ENCODE data around the gene ACSS3.

DNA sequence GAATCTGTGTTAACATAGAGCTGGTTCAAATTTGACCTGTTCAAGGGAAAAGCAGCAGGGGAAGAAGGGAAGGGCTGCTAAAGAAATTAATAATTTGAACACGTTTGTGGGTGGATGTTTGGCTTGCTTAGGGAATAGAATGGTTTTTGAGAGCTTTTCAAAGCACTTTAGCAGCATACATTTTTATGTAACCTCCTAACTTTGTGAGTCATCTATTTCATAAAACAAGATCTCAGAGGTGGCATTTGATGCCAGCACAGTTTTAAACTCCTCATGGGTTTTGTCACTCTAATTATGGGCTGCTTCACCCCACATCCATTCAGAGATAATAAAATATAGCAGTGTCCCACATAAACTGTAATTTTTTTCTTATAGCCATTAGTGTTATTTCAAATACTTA is 143.8 kb downstream of the ACSS3 start:
- TF ChIP-seq POLR2A (IDR thresholded peaks at IDR 0.05) (no peak), CTCF (IDR thresholded peaks at IDR 0.05) (no peak)
